Skin of body (tissue), 2 donors: Measurements from ENCODE around the gene TENT4A. TPM values are rescaled to one million over a fixed set of nuclear protein-coding genes. Genes with fewer than 3 reads are reported as not detected.

Experiments
- DNase-seq: peaks from one replicate; lab custom pipeline; 2025; lab: John Stamatoyannopoulos, UW
- total RNA-seq: library from RNA; depleted of rRNA; stranded (reverse); fragments of >200 nt; gene quantifications from one replicate; pipeline ENCODE4 v1.2.3, GENCODE V29; 2014

Gene TENT4A
- total RNA-seq, 1 donor from 2014 or later: 25.1 TPM

GRCh38 chr5:6717247-6717646 is 4.0 kb downstream of the TENT4A start:
- no peak for DNase-seq

GRCh38 chr5:6717687-6718086 is 4.5 kb downstream of the TENT4A start:
- no peak for DNase-seq

GRCh38 chr5:6718161-6718681 is 5.0 kb downstream of the TENT4A start:
- DNase-seq: no peak

- no peak for DNase-seq
Measured at GRCh38 chr5:6718718-6719117, 5.5 kb downstream of the TENT4A start.

GRCh38 chr5:6719417-6719816 is 6.2 kb downstream of the TENT4A start:
- DNase-seq: no peak

GRCh38 chr5:6719896-6720560 is 6.8 kb downstream of the TENT4A start:
- DNase-seq: no peak

GRCh38 chr5:6720561-6720921 is 7.3 kb downstream of the TENT4A start:
- no peak for DNase-seq

- no peak for DNase-seq
Measured at GRCh38 chr5:6721442-6721841, 8.2 kb downstream of the TENT4A start.

- DNase-seq: no peak
Measured at GRCh38 chr5:6722015-6722414, 8.8 kb downstream of the TENT4A start.

- DNase-seq: no peak
Measured at GRCh38 chr5:6723122-6723815, 10.0 kb downstream of the TENT4A start.

GRCh38 chr5:6723816-6724300 is 10.6 kb downstream of the TENT4A start:
- no peak for DNase-seq

GRCh38 chr5:6724321-6724929 is 11.2 kb downstream of the TENT4A start:
- no peak for DNase-seq

GRCh38 chr5:6725421-6725820 is 12.2 kb downstream of the TENT4A start:
- DNase-seq: no peak

- no peak for DNase-seq
Measured at GRCh38 chr5:6726006-6726405, 12.8 kb downstream of the TENT4A start.

- DNase-seq: no peak
Measured at GRCh38 chr5:6727231-6727630, 14.0 kb downstream of the TENT4A start.

- DNase-seq: no peak
Measured at GRCh38 chr5:6728011-6728794, 15.0 kb downstream of the TENT4A start.

- no peak for DNase-seq
Measured at GRCh38 chr5:6728795-6729183, 15.6 kb downstream of the TENT4A start.

- no peak for DNase-seq
Measured at GRCh38 chr5:6729386-6730310, 16.4 kb downstream of the TENT4A start.

- DNase-seq: no peak
Measured at GRCh38 chr5:6730407-6730806, 17.2 kb downstream of the TENT4A start.

GRCh38 chr5:6730807-6731206 is 17.6 kb downstream of the TENT4A start:
- DNase-seq: no peak
